Lower lobe of right lung (tissue), 2 donors: ENCODE data around the gene DLK1. TPM values are rescaled to one million over a fixed set of nuclear protein-coding genes. Genes with fewer than 3 reads are reported as not detected.

Source experiments
- ATAC-seq, 2 donors: fragments of 200-7000 bp; cut with Tn5 transposase; one replicate each; pipeline ENCODE4 v1.9.1; 2020 to 2022; ENCODE audit warnings: mild to moderate bottlenecking in 2 of 2, moderate library complexity in 2 of 2
- DNase-seq: peaks from one replicate; pipeline ENCODE4 v3.0.0-alpha.2; 2020
- H3K27ac ChIP-seq: fragments of 200-600 bp; one replicate; pipeline ENCODE4 v1.8.0; 2022
- H3K27me3 ChIP-seq: fragments of 200-600 bp; one replicate; pipeline ENCODE4 v1.8.0; 2022; ENCODE audit warnings: low read depth
- H3K36me3 ChIP-seq: fragments of 200-600 bp; one replicate; pipeline ENCODE4 v1.8.0; 2022; ENCODE audit warnings: mild to moderate bottlenecking
- H3K4me1 ChIP-seq: fragments of 200-600 bp; one replicate; pipeline ENCODE4 v1.8.0; 2022
- H3K4me3 ChIP-seq: fragments of 200-600 bp; one replicate; pipeline ENCODE4 v1.8.0; 2022; ENCODE audit warnings: mild to moderate bottlenecking
- H3K9me3 ChIP-seq: fragments of 200-600 bp; one replicate; pipeline ENCODE4 v1.8.0; 2022
- CTCF ChIP-seq: fragments of 200-600 bp; IDR thresholded peaks from one replicate; pipeline ENCODE4 v1.8.0; 2022; ENCODE audit warnings: antibody characterized with exemption, mild to moderate bottlenecking
- intact Hi-C: fragments of 100-400 bp; cut with DNase I; formaldehyde crosslinking; loops from one replicate; pipeline ENCODE4 v1.11.0; 2022
- long read RNA-seq: library from polyadenylated mRNA; unstranded; transcript quantifications from one replicate; pipeline ENCODE4 v2.0.0, GENCODE V29; 2021
- total RNA-seq: library from RNA; stranded (reverse); fragmentation: NEBNext Ultra II Directional; extraction: Animal tissue kit (Norgen Biotek cat#: 25700); gene quantifications from one replicate; pipeline ENCODE4 v1.2.1, GENCODE V29; 2021
- donor health status: DM: no; HTN: yes; CAD: no; lungs with severe emphysema.

DLK1 gene
- total RNA-seq, result not detected
- long read RNA-seq, result 0 reads

GRCh38 chr14:100726550-100727085 is at the start of gene DLK1:
Gene DLK1 (plus strand): TSS chr14:100726892. CDS start chr14:100727069, 177 bp downstream.
- no peaks in the 10 kb centered on the region for H3K36me3 ChIP-seq
- no peak for DNase-seq
- H3K4me3 ChIP-seq, result no peak within 1 kb of the TSS
- no peaks in the 10 kb centered on the region for H3K9me3 ChIP-seq
- no peaks in the 10 kb centered on the region for H3K4me1 ChIP-seq
- no peak for TF ChIP-seq CTCF
- H3K27me3 ChIP-seq, result peaks cover 77% of the 10 kb centered on the region
- H3K27ac ChIP-seq, result no peak within 1 kb of the TSS
- intact Hi-C loops, result no loop called here
- no peak for ATAC-seq

- Histone ChIP-seq H3K4me3 (no peak overlapping the region), H3K27me3 (peaks cover 17% of the 10 kb centered on the region), H3K36me3 (no peaks in the 10 kb centered on the region), H3K4me1 (peaks cover 36% of the 10 kb centered on the region), H3K9me3 (no peaks in the 10 kb centered on the region), H3K27ac (peak overlapping the region; percentile 54)
- ATAC-seq (peak in 1 of 2 donors; percentile 7), DNase-seq (no peak)
- TF ChIP-seq CTCF, result no peak
- intact Hi-C loops, result no loop called here
These were observed 49.5 kb upstream of the DLK1 start for GRCh38 chr14:100677152-100677551.

- Histone ChIP-seq H3K27ac (peak overlapping the region; percentile 54), H3K4me1 (peaks cover 36% of the 10 kb centered on the region), H3K9me3 (no peaks in the 10 kb centered on the region), H3K36me3 (no peaks in the 10 kb centered on the region), H3K4me3 (no peak overlapping the region), H3K27me3 (peaks cover 10% of the 10 kb centered on the region)
- intact Hi-C loops, result no loop called here
- peak; percentile 41 to 50 for ATAC-seq
- no peak for DNase-seq
- no peak for TF ChIP-seq CTCF
These were observed 48.9 kb upstream of the DLK1 start for GRCh38 chr14:100677554-100678468.

- no peaks in the 10 kb centered on the region for H3K9me3 ChIP-seq
- H3K36me3 ChIP-seq, result no peaks in the 10 kb centered on the region
- no peak overlapping the region for H3K4me3 ChIP-seq
- peaks cover 36% of the 10 kb centered on the region for H3K4me1 ChIP-seq
- peak overlapping the region; percentile 54 for H3K27ac ChIP-seq
- intact Hi-C loops, result no loop called here
- no peak for TF ChIP-seq CTCF
- H3K27me3 ChIP-seq, result peaks cover 4% of the 10 kb centered on the region
- DNase-seq (no peak), ATAC-seq (no peak)
These were observed 48.2 kb upstream of the DLK1 start for GRCh38 chr14:100678469-100678828.

GRCh38 chr14:100679153-100679552 is 47.5 kb upstream of the DLK1 start:
- Histone ChIP-seq H3K27ac (no peak overlapping the region), H3K9me3 (no peaks in the 10 kb centered on the region), H3K4me3 (no peak overlapping the region), H3K36me3 (no peaks in the 10 kb centered on the region), H3K27me3 (no peaks in the 10 kb centered on the region), H3K4me1 (peaks cover 36% of the 10 kb centered on the region)
- intact Hi-C loops, result no loop called here
- ATAC-seq (no peak), DNase-seq (no peak)
- TF ChIP-seq CTCF, result no peak
